Endothelial cell of umbilical vein (primary cell): ENCODE measurements around the gene OVOL1.

Source experiments
- POLR2A ChIP-seq: IDR thresholded peaks from 2 replicates; pipeline ENCODE4 v1.6.1; 2012; ENCODE audit warnings: low read depth, mild to moderate bottlenecking, control low read depth, low read length
- TF ChIP-seq, protein P1 (sequence below), 2 donors: IDR thresholded peaks; 1 replicate in 1 of 2; 2 replicates in 1 of 2; pipeline ENCODE4 v1.5.1; 2011; ENCODE audit warnings: low read length in 2 of 2, mild to moderate bottlenecking in 2 of 2, moderate library complexity in 2 of 2, control low read depth in 1 of 2, inconsistent platforms in 1 of 2, low read depth in 1 of 2; ENCODE audit not compliant: insufficient read depth in 1 of 2; ENCODE audit errors: extremely low read depth in 1 of 2

DNA sequence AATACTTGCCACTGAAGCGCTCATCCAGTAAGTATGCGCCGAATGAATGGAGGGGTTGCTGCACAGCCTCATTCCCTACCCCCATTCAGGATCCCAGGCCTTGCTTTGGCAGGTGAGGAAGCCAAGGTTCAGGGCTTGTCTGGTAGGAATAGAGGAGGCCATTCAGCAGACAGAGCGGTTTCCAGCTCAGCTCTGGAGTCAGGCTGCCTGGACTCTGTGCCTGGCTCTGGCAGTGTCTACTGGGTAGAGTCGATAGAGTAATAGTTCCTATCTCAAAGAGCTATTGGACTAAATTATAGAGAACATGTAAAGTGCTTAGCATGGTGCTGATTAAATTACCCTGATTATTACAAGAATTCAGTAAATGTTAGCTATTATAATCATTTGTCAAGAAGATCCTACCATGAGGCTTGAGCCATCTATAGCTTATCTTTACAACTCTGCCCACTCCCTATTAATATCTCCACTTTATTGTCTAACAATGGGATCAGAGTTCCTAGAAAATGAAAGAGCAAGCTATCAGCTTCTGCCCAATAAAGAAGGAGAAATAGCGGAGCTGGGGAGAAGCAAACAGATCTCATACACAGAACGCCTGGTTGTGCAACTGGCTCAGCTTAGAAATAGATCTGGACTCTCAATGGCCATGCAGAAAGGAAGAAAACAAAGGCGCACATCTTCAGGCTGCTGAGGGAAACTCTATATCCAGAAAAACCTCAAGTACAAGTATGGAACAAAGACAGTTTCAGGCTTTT lies 40.3 kb downstream of the OVOL1 start:
- TF ChIP-seq, protein P1, sequence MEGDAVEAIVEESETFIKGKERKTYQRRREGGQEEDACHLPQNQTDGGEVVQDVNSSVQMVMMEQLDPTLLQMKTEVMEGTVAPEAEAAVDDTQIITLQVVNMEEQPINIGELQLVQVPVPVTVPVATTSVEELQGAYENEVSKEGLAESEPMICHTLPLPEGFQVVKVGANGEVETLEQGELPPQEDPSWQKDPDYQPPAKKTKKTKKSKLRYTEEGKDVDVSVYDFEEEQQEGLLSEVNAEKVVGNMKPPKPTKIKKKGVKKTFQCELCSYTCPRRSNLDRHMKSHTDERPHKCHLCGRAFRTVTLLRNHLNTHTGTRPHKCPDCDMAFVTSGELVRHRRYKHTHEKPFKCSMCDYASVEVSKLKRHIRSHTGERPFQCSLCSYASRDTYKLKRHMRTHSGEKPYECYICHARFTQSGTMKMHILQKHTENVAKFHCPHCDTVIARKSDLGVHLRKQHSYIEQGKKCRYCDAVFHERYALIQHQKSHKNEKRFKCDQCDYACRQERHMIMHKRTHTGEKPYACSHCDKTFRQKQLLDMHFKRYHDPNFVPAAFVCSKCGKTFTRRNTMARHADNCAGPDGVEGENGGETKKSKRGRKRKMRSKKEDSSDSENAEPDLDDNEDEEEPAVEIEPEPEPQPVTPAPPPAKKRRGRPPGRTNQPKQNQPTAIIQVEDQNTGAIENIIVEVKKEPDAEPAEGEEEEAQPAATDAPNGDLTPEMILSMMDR (IDR thresholded peaks at IDR 0.05; ENCODE audit: extremely low read depth in 1 of 2, insufficient read depth in 1 of 2, low read depth in 1 of 2, low read length in 2 of 2): no peak
- TF ChIP-seq POLR2A: no peak
